GM12801 (cell line): ENCODE results near the gene USH1G.

ENCODE experiments used
- TF ChIP-seq, protein P1 (sequence below): IDR thresholded peaks from one replicate; pipeline ENCODE4 v1.5.1; 2011; ENCODE audit warnings: control low read depth; ENCODE audit not compliant: insufficient read length; ENCODE audit errors: extremely low read depth

USH1G gene

DNA sequence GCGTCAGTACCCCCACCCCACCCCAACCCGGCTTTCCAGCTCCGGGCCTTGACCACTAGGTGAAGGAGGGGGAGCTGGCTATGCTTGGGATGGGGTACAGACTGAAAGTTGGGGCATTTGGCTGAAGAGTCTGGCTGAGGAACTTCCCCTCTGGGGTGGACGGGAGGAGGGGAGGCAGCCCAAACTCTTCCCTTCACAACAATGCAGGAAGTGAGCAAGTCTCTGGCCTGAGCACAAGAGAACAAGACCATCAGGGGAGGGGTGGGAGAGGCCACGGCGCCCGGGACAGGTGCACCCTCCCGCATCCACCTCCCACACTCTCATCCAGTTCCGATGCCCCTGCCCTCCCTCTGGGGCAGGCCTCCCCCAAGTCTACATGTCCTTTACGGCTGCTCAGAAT is 5.6 kb downstream of the USH1G start:
- TF ChIP-seq, protein P1, sequence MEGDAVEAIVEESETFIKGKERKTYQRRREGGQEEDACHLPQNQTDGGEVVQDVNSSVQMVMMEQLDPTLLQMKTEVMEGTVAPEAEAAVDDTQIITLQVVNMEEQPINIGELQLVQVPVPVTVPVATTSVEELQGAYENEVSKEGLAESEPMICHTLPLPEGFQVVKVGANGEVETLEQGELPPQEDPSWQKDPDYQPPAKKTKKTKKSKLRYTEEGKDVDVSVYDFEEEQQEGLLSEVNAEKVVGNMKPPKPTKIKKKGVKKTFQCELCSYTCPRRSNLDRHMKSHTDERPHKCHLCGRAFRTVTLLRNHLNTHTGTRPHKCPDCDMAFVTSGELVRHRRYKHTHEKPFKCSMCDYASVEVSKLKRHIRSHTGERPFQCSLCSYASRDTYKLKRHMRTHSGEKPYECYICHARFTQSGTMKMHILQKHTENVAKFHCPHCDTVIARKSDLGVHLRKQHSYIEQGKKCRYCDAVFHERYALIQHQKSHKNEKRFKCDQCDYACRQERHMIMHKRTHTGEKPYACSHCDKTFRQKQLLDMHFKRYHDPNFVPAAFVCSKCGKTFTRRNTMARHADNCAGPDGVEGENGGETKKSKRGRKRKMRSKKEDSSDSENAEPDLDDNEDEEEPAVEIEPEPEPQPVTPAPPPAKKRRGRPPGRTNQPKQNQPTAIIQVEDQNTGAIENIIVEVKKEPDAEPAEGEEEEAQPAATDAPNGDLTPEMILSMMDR: no peak

GRCh38 chr17:74916851-74917199 is 6.2 kb downstream of the USH1G start:
- TF ChIP-seq, protein P1: no peak

- TF ChIP-seq, protein P1: no peak
Measured at GRCh38 chr17:74916136-74916850, 6.8 kb downstream of the USH1G start.

GRCh38 chr17:74907012-74907411 is 16.0 kb downstream of the USH1G start:
- TF ChIP-seq, protein P1: no peak

GRCh38 chr17:74904687-74905409 is 18.2 kb downstream of the USH1G start:
- TF ChIP-seq, protein P1: no peak

GRCh38 chr17:74903671-74904070 is 19.4 kb downstream of the USH1G start:
- TF ChIP-seq, protein P1: no peak

GRCh38 chr17:74903034-74903433 is 20.0 kb downstream of the USH1G start:
- TF ChIP-seq, protein P1: no peak
